Gastroesophageal sphincter (tissue), 3 donors: ENCODE measurements around the gene FRZB.

Source experiments
- CTCF ChIP-seq, 4 experiments: fragments of 200-600 bp in 2 of 4; fragments of 450-650 bp in 2 of 4; sonication (generic) in 1 of 4; IDR thresholded peaks; one replicate each; pipeline ENCODE4 v1.5.1; 2017 to 2019; ENCODE audit warnings: antibody characterized with exemption in 4 of 4, mild to moderate bottlenecking in 2 of 4, moderate library complexity in 2 of 4
- EP300 ChIP-seq: sonication (generic); formaldehyde crosslinking; IDR thresholded peaks from one replicate; pipeline ENCODE4 v1.6.1; 2017; ENCODE audit warnings: antibody characterized with exemption, mild to moderate bottlenecking
- POLR2AphosphoS5 ChIP-seq: sonication (generic); formaldehyde crosslinking; IDR thresholded peaks from one replicate; pipeline ENCODE4 v1.6.1; 2017; ENCODE audit warnings: antibody characterized with exemption

GRCh38 chr2:182864949-182865570 is 1.4 kb downstream of the FRZB start:
- no peak for TF ChIP-seq CTCF (IDR thresholded peaks at IDR 0.05)
- no peak for TF ChIP-seq POLR2AphosphoS5
- no peak for TF ChIP-seq EP300
